Measurements from ENCODE around the gene TP53INP2. TPM values are rescaled to one million over a fixed set of nuclear protein-coding genes. Genes with fewer than 3 reads are reported as not detected.

Gene TP53INP2
- total and polyA plus RNA-seq, 2 of the 13 experiments (the other 11 are each of a cell fraction or from before 2014, with no cell fraction given): 5.2 to 18.8 TPM

GRCh38 chr20:34706912-34707784, 3.0 kb downstream of the TP53INP2 start (continued):
- TF ChIP-seq ZNF318 (CRISPR knock-in tag; IDR thresholded peaks at IDR 0.05) (no peak), RCOR2 (CRISPR knock-in tag; IDR thresholded peaks at IDR 0.05) (0 out of 2 replicates have a peak, but pooled peaks have one; percentile 63), TP53 (CRISPR knock-in tag; conservative IDR thresholded peaks at IDR 0.05) (no peak), ASH2L (IDR thresholded peaks at IDR 0.05; ENCODE audit: insufficient read length, low read depth, low read length) (peak; percentile 73), TRIM24 (CRISPR knock-in tag; IDR thresholded peaks at IDR 0.05) (no peak), NFYC (CRISPR knock-in tag; IDR thresholded peaks at IDR 0.05) (peak; percentile 35; the same call in 1 of the 2 replicates), GZF1 (CRISPR knock-in tag; IDR thresholded peaks at IDR 0.05) (peak; percentile 20; the same call in 1 of the 2 replicates), NR2F6 (IDR thresholded peaks at IDR 0.05) (peak; percentile 84), NR2F6 (CRISPR knock-in tag; IDR thresholded peaks at IDR 0.05) (peak; percentile 83), MXI1 (IDR thresholded peaks at IDR 0.05; ENCODE audit: borderline replicate concordance, low read depth, low read length) (peak; percentile 45; the same call in 1 of the 3 replicates), CHD2 (IDR thresholded peaks at IDR 0.05; ENCODE audit: low read depth, low read length) (no peak), ZBTB38 (CRISPR knock-in tag; IDR thresholded peaks at IDR 0.05) (peak; percentile 37; the same call in 1 of the 2 replicates), SNAPC4 (CRISPR knock-in tag; IDR thresholded peaks at IDR 0.05) (0 out of 2 replicates have a peak, but pooled peaks have one; percentile 12), PBX2 (CRISPR knock-in tag; IDR thresholded peaks at IDR 0.05) (0 out of 2 replicates have a peak, but pooled peaks have one; percentile 16)
